OCI-LY7 (cell line): ENCODE results near the gene ACSL3.

Source experiments
- EZH2phosphoT487 ChIP-seq: fragments of 200-600 bp; sonication (generic); IDR thresholded peaks from 2 replicates; pipeline ENCODE4 v1.6.1; 2018; ENCODE audit warnings: low read depth, borderline replicate concordance, mild to moderate bottlenecking, mixed run types, antibody characterized with exemption, low read length, moderate library complexity, mixed read lengths
- TF ChIP-seq, protein P1 (sequence below): fragments of 200-600 bp; sonication (generic); conservative IDR thresholded peaks from 2 replicates; pipeline ENCODE4 v1.5.1; 2014; ENCODE audit warnings: mild to moderate bottlenecking, antibody characterized with exemption, low read length, moderate library complexity, mixed read lengths

DNA sequence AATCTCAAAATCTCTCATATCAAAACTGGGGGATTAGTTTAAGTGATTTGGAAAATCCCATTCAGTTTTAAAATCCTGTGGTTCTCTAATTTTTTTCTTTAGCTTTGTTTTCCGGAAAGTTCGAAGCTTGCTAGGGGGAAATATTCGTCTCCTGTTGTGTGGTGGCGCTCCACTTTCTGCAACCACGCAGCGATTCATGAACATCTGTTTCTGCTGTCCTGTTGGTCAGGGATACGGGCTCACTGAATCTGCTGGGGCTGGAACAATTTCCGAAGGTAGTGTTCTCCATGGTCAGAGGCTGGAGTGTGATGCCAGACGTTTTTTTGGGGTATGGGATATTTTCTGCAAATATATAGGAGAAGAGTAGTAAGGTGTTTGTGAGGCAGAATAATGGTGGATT is 66.1 kb downstream of the ACSL3 start:
- TF ChIP-seq, protein P1, sequence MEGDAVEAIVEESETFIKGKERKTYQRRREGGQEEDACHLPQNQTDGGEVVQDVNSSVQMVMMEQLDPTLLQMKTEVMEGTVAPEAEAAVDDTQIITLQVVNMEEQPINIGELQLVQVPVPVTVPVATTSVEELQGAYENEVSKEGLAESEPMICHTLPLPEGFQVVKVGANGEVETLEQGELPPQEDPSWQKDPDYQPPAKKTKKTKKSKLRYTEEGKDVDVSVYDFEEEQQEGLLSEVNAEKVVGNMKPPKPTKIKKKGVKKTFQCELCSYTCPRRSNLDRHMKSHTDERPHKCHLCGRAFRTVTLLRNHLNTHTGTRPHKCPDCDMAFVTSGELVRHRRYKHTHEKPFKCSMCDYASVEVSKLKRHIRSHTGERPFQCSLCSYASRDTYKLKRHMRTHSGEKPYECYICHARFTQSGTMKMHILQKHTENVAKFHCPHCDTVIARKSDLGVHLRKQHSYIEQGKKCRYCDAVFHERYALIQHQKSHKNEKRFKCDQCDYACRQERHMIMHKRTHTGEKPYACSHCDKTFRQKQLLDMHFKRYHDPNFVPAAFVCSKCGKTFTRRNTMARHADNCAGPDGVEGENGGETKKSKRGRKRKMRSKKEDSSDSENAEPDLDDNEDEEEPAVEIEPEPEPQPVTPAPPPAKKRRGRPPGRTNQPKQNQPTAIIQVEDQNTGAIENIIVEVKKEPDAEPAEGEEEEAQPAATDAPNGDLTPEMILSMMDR: no peak
- no peak for TF ChIP-seq EZH2phosphoT487
